ENCODE data around the gene C1D. TPM values are rescaled to one million over a fixed set of nuclear protein-coding genes. Genes with fewer than 3 reads are reported as not detected.

Gene C1D
- polyA plus RNA-seq, 3 donors, result 14.9 to 58.4 (median 49.7) TPM

DNA sequence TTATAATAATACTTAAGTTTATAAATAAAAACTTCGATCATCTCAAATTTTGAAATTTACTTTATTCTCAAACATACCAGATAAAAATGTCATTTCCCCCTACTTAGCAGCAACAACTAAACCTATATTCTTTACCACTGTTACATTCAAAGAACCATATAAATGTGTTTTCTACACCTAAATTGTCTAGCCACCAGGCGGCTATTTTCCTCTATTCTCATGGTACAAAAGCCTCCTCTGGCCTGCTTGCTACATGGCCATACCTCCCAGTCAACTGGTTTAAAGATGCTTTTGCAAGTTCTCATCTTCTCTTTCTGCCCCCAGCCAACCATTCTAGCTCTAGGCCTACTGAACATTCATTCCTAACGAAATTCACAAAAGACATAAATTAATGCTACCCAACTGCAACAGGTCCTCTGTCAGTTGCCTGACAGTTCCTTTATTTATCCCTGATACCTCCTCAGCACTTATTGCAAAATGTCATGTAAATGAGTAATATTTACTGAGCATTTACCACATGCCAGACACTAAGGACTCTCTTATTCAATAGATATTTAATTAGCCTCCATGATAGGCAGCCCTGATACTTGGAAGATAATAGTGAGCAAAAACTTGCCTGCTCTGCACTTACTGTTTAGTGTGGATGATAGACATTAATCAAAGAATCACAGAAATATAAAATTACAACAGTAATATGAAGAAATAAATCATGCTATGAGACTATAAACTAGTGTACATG lies 5.0 kb downstream of the C1D start:
- peaks cover 62% of the 10 kb centered on the region for H4K20me1 ChIP-seq (ENCODE audit: insufficient read depth, low read length)
- no peaks in the 10 kb centered on the region for H3K9me3 ChIP-seq (replicated peaks in 1 of 2; ENCODE audit: control insufficient read depth in 1 of 2, insufficient read depth in 1 of 2, low read length in 2 of 2)
- WGBS (ENCODE audit: insufficient coverage), result 92% methylated on average over 1 of the region's 3 CpGs
- intact Hi-C loops (cut with micrococcal nuclease), result no loop called here
- H2AFZ ChIP-seq (ENCODE audit: insufficient read depth, low read depth, low read length, poor library complexity, severe bottlenecking), result no peak overlapping the region
- Mint-ChIP-seq H3K27ac (peak overlapping the region in 1 of 7 donors; percentile 19), H3K4me1 (peaks cover 40% of the 10 kb centered on the region), H3K9me3 (no peaks in the 10 kb centered on the region), H3K27me3 (ENCODE audit: low read depth in 3 of 3) (no peaks in the 10 kb centered on the region), H3K36me3 (peaks cover 13% of the 10 kb centered on the region in 2 donors), H3K4me3 (no peak overlapping the region)
- peak overlapping the region in 1 of 2 donors; percentile 20 for H3K27ac ChIP-seq (ENCODE audit: low read depth in 1 of 2, low read length in 2 of 2)
- TF ChIP-seq, protein P1, sequence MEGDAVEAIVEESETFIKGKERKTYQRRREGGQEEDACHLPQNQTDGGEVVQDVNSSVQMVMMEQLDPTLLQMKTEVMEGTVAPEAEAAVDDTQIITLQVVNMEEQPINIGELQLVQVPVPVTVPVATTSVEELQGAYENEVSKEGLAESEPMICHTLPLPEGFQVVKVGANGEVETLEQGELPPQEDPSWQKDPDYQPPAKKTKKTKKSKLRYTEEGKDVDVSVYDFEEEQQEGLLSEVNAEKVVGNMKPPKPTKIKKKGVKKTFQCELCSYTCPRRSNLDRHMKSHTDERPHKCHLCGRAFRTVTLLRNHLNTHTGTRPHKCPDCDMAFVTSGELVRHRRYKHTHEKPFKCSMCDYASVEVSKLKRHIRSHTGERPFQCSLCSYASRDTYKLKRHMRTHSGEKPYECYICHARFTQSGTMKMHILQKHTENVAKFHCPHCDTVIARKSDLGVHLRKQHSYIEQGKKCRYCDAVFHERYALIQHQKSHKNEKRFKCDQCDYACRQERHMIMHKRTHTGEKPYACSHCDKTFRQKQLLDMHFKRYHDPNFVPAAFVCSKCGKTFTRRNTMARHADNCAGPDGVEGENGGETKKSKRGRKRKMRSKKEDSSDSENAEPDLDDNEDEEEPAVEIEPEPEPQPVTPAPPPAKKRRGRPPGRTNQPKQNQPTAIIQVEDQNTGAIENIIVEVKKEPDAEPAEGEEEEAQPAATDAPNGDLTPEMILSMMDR (IDR thresholded peaks at IDR 0.05), result no peak
- peaks cover 6 to 26% of the 10 kb centered on the region in 2 donors for H3K4me1 ChIP-seq (ENCODE audit: control insufficient read depth in 1 of 2, insufficient read depth in 2 of 2, low read length in 2 of 2)
- H3K4me2 ChIP-seq (replicated peaks; ENCODE audit: extremely low read depth, low read length, poor library complexity, severe bottlenecking), result no peak overlapping the region
- no peak overlapping the region for H3K4me3 ChIP-seq (replicated peaks in 1 of 3; ENCODE audit: low read depth in 2 of 3, low read length in 3 of 3)
- no peak overlapping the region for H3K9ac ChIP-seq (ENCODE audit: insufficient read depth, low read length, poor library complexity, severe bottlenecking)
- peaks cover 100% of the 10 kb centered on the region for H3K79me2 ChIP-seq (ENCODE audit: insufficient read depth, low read length)
- peaks cover 0 to 10% of the 10 kb centered on the region in 2 donors for H3K36me3 ChIP-seq (replicated peaks in 1 of 2; ENCODE audit: control insufficient read depth in 1 of 2, insufficient read depth in 2 of 2, low read length in 2 of 2)
- no peaks in the 10 kb centered on the region for H3K27me3 ChIP-seq (ENCODE audit: control insufficient read depth in 2 of 2, insufficient read depth in 2 of 2, low read length in 2 of 2)
- no peak for DNase-seq

DNA sequence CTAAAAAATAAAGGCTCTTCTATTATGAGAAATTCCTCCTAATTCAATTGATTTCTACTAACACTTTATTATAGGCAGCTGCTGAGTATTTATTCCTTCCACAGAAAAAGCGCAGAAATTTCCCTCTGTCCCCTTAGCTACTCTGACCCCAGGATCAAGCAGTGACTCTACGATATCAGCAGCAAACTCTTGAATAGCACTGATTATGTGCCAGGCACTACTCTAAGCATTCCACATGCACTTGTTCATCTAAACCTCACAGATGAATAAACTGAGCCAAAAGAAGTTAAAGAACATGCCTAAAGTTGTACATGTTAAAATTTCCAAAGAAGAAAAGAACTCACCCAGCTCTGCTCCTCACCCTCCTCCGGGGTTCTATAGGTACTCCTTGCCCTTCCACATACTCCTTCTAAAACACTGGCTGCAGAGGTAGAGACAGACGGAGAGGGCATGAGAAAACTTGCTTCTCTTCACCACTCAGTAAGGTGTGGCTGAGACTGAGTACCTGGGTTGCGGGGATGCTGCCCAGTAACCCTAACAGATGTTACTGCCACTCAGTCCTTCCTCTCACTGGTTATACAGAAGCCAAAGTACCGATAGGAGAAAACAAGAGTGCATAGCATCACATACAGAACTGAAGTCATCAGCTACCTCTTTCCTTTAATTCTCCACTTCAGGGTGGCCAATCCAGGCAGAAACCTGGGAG lies 9.9 kb downstream of the C1D start:
- Mint-ChIP-seq H3K4me1 (peaks cover 14% of the 10 kb centered on the region), H3K27me3 (ENCODE audit: low read depth in 3 of 3) (no peaks in the 10 kb centered on the region)
- no peak for DNase-seq

More for the DNA sequence above, 9.9 kb downstream of the C1D start:
- Histone ChIP-seq H3K4me2 (replicated peaks; ENCODE audit: extremely low read depth, low read length, poor library complexity, severe bottlenecking) (no peak overlapping the region), H2AFZ (ENCODE audit: insufficient read depth, low read depth, low read length, poor library complexity, severe bottlenecking) (no peak overlapping the region), H3K9ac (ENCODE audit: insufficient read depth, low read length, poor library complexity, severe bottlenecking) (no peak overlapping the region), H4K20me1 (ENCODE audit: insufficient read depth, low read length) (peaks cover 97% of the 10 kb centered on the region), H3K4me1 (ENCODE audit: control insufficient read depth in 1 of 2, insufficient read depth in 2 of 2, low read length in 2 of 2) (peaks cover 0 to under 1% of the 10 kb centered on the region in 2 donors), H3K27ac (ENCODE audit: low read depth in 1 of 2, low read length in 2 of 2) (no peak overlapping the region), H3K79me2 (ENCODE audit: insufficient read depth, low read length) (peaks cover 99% of the 10 kb centered on the region), H3K4me3 (replicated peaks in 1 of 3; ENCODE audit: low read depth in 2 of 3, low read length in 3 of 3) (no peak overlapping the region), H3K36me3 (replicated peaks in 1 of 2; ENCODE audit: control insufficient read depth in 1 of 2, insufficient read depth in 2 of 2, low read length in 2 of 2) (peaks cover 2 to 10% of the 10 kb centered on the region in 2 donors), H3K27me3 (ENCODE audit: control insufficient read depth in 2 of 2, insufficient read depth in 2 of 2, low read length in 2 of 2) (no peaks in the 10 kb centered on the region), H3K9me3 (replicated peaks in 1 of 2; ENCODE audit: control insufficient read depth in 1 of 2, insufficient read depth in 1 of 2, low read length in 2 of 2) (no peaks in the 10 kb centered on the region)
- 100% methylated on average over 2 of the region's 6 CpGs for WGBS (ENCODE audit: insufficient coverage)
- Mint-ChIP-seq H3K9me3 (no peaks in the 10 kb centered on the region), H3K27ac (no peak overlapping the region), H3K36me3 (peaks cover 19 to 23% of the 10 kb centered on the region in 2 donors), H3K4me3 (no peak overlapping the region)
- intact Hi-C loops (cut with micrococcal nuclease), result no loop called here
- TF ChIP-seq, protein P1 (IDR thresholded peaks at IDR 0.05), result no peak

Data from CD14-positive monocyte (primary cell).